ENCODE results near the gene EXOC6B.
A peak's percentile ranks its signal among the peaks of the same experiment; 100 is the strongest.

The EXOC6B gene

GRCh38 chr2:72579591-72580180, 246.1 kb downstream of the EXOC6B start:
- no peaks in the 10 kb centered on the region for H4K20me1 ChIP-seq (ENCODE audit: insufficient read depth, low read length, poor library complexity, severe bottlenecking)
- H3K4me3 ChIP-seq (ENCODE audit: low read length, poor library complexity, severe bottlenecking), result no peak overlapping the region
- H3K9ac ChIP-seq (ENCODE audit: low read depth, low read length, poor library complexity, severe bottlenecking), result no peak overlapping the region
- no peaks in the 10 kb centered on the region for H3K9me2 ChIP-seq (replicated peaks; ENCODE audit: low read depth, low read length)
- H3K27me3 ChIP-seq (ENCODE audit: insufficient read depth, low read length, poor library complexity, severe bottlenecking), result no peaks in the 10 kb centered on the region
- no peak overlapping the region for H2AFZ ChIP-seq (ENCODE audit: low read length)
- H3K36me3 ChIP-seq (ENCODE audit: insufficient read depth, low read length), result no peaks in the 10 kb centered on the region
- no peaks in the 10 kb centered on the region for H3K79me2 ChIP-seq (ENCODE audit: insufficient read depth, low read length)
- no peak overlapping the region for H3K4me2 ChIP-seq (ENCODE audit: low read depth, low read length, poor library complexity, severe bottlenecking)
- no peaks in the 10 kb centered on the region for H3K9me3 ChIP-seq (ENCODE audit: insufficient read depth, low read depth, low read length)
- peaks cover 3% of the 10 kb centered on the region for H3K4me1 ChIP-seq (ENCODE audit: insufficient read depth, low read length, poor library complexity, severe bottlenecking)
- H3F3A ChIP-seq (ENCODE audit: low read depth), result no peaks in the 10 kb centered on the region
- TF ChIP-seq CTCF (conservative IDR thresholded peaks at IDR 0.05; ENCODE audit: low read length) (peak; percentile 77), EZH2phosphoT487 (IDR thresholded peaks at IDR 0.05; ENCODE audit: borderline replicate concordance) (no peak)

GRCh38 chr2:72576861-72577260, 249.0 kb downstream of the EXOC6B start:
- Histone ChIP-seq H2AFZ (ENCODE audit: low read length) (no peak overlapping the region), H3F3A (ENCODE audit: low read depth) (no peaks in the 10 kb centered on the region), H3K4me3 (ENCODE audit: low read length, poor library complexity, severe bottlenecking) (no peak overlapping the region), H4K20me1 (ENCODE audit: insufficient read depth, low read length, poor library complexity, severe bottlenecking) (no peaks in the 10 kb centered on the region), H3K9ac (ENCODE audit: low read depth, low read length, poor library complexity, severe bottlenecking) (no peak overlapping the region), H3K9me2 (replicated peaks; ENCODE audit: low read depth, low read length) (no peaks in the 10 kb centered on the region), H3K79me2 (ENCODE audit: insufficient read depth, low read length) (no peaks in the 10 kb centered on the region), H3K9me3 (ENCODE audit: insufficient read depth, low read depth, low read length) (no peaks in the 10 kb centered on the region), H3K27me3 (ENCODE audit: insufficient read depth, low read length, poor library complexity, severe bottlenecking) (no peaks in the 10 kb centered on the region), H3K4me1 (ENCODE audit: insufficient read depth, low read length, poor library complexity, severe bottlenecking) (peaks cover 3% of the 10 kb centered on the region), H3K36me3 (ENCODE audit: insufficient read depth, low read length) (no peaks in the 10 kb centered on the region), H3K4me2 (ENCODE audit: low read depth, low read length, poor library complexity, severe bottlenecking) (no peak overlapping the region)
- no peak for TF ChIP-seq CTCF (conservative IDR thresholded peaks at IDR 0.05; ENCODE audit: low read length)
- no peak for TF ChIP-seq EZH2phosphoT487 (IDR thresholded peaks at IDR 0.05; ENCODE audit: borderline replicate concordance)

- Histone ChIP-seq H3K4me2 (ENCODE audit: low read depth, low read length, poor library complexity, severe bottlenecking) (no peak overlapping the region), H3K4me3 (ENCODE audit: low read length, poor library complexity, severe bottlenecking) (no peak overlapping the region), H3F3A (ENCODE audit: low read depth) (no peaks in the 10 kb centered on the region)
Observed at GRCh38 chr2:72576459-72576858, 249.4 kb downstream of the EXOC6B start.

More at GRCh38 chr2:72576459-72576858, 249.4 kb downstream of the EXOC6B start:
- H3K36me3 ChIP-seq (ENCODE audit: insufficient read depth, low read length), result no peaks in the 10 kb centered on the region
- no peaks in the 10 kb centered on the region for H4K20me1 ChIP-seq (ENCODE audit: insufficient read depth, low read length, poor library complexity, severe bottlenecking)
- no peak overlapping the region for H2AFZ ChIP-seq (ENCODE audit: low read length)
- H3K4me1 ChIP-seq (ENCODE audit: insufficient read depth, low read length, poor library complexity, severe bottlenecking), result peaks cover 3% of the 10 kb centered on the region
- no peaks in the 10 kb centered on the region for H3K9me2 ChIP-seq (replicated peaks; ENCODE audit: low read depth, low read length)
- no peaks in the 10 kb centered on the region for H3K27me3 ChIP-seq (ENCODE audit: insufficient read depth, low read length, poor library complexity, severe bottlenecking)
- no peaks in the 10 kb centered on the region for H3K79me2 ChIP-seq (ENCODE audit: insufficient read depth, low read length)
- no peak overlapping the region for H3K9ac ChIP-seq (ENCODE audit: low read depth, low read length, poor library complexity, severe bottlenecking)
- TF ChIP-seq CTCF (conservative IDR thresholded peaks at IDR 0.05; ENCODE audit: low read length) (no peak), EZH2phosphoT487 (IDR thresholded peaks at IDR 0.05; ENCODE audit: borderline replicate concordance) (no peak)
- H3K9me3 ChIP-seq (ENCODE audit: insufficient read depth, low read depth, low read length), result no peaks in the 10 kb centered on the region
